Measurements from ENCODE around the gene DGKA.

DNA sequence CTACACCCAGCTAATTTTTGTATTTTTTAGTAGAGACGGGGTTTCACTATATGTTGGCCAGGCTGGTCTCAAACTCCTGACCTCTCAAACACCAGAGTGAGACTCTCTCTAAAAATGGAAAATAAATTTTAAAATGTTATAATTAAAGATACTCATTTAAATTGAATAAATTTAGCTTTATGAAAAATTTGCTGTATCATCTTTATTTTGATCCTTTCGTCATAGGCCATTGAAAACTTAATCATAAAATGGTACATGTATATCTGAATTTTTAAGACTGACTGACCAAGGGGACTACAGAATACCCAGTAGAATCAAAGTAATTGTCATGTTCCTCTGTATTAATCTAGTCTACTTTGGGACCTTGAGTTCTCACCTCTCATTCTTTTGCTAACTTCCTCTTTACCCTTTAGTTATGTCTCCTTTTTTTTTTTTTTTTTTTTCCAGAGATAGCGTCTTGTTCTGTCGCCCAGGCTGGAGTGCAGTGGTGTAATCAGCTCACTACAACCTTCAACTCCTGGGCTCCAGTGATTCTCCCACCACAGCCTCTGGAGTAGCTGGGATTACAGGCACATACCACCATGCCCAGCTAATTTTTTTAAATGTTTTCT lies 52.4 kb downstream of the DGKA start:
- TF ChIP-seq, protein P1, sequence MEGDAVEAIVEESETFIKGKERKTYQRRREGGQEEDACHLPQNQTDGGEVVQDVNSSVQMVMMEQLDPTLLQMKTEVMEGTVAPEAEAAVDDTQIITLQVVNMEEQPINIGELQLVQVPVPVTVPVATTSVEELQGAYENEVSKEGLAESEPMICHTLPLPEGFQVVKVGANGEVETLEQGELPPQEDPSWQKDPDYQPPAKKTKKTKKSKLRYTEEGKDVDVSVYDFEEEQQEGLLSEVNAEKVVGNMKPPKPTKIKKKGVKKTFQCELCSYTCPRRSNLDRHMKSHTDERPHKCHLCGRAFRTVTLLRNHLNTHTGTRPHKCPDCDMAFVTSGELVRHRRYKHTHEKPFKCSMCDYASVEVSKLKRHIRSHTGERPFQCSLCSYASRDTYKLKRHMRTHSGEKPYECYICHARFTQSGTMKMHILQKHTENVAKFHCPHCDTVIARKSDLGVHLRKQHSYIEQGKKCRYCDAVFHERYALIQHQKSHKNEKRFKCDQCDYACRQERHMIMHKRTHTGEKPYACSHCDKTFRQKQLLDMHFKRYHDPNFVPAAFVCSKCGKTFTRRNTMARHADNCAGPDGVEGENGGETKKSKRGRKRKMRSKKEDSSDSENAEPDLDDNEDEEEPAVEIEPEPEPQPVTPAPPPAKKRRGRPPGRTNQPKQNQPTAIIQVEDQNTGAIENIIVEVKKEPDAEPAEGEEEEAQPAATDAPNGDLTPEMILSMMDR (IDR thresholded peaks at IDR 0.05): no peak
- TF ChIP-seq POLR2A (IDR thresholded peaks at IDR 0.05): no peak
